ENCODE measurements around the gene UBE2J1.
A peak's percentile ranks its signal among the peaks of the same experiment; 100 is the strongest.
"Not testable (repeated sequence)": the region's sequence is repeated elsewhere in the genome, so short reads cannot be mapped to it uniquely, and the experiment has no call there.

Gene UBE2J1

DNA sequence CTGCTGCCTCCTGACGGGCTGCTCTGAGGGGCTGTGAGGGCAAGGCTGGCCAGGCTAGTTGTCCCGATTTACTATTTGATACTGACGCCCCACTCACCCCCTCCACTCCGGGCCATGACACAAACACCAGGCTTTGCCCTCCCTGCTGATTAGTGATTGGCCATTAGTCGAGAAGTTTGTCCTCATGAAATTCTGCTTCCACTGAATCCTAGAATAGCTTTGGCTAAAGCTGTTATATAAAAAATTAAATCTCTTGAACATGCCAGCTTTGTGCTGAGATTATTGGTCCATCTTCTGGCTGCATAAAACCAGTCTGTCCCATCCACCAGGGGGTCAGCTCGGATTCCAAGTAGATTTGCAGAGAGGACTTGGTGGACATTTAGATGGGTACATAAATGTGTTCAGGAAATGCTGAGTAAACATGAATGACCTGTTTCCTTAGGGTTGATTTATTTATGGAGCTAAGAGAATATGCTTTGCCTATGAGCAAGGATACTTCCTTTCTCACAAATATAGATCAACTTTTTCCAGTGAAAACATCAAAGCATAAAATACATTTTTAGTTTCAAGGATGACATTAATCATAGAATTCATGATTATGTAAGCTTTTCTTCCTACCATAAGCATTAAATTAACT is 37.2 kb downstream of the UBE2J1 start, which contains the start of gene GABRR2:
GABRR2 (minus strand) TSS at position 51 of the 637 bp plus-strand sequence. CDS start 134 bp downstream, outside the sequence.
- no peak for DNase-seq

DNA sequence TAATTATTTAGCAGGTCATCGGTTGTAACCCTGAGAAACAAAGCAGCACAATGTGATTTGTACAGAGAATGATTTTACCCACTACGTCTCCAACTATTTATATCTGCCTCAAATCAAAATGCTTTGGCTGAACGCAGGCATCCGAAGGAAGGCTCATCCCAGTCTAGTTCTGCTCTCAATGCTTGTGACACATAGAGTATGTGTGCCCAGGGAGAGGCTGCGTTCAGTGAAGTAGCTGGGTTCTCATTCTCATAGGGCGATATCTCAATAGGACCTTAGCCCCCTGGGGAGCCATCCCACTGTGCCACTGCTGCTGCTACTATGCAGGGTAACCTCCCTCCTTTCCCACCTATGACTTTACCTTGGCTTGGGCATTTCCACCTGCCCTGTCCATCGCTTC is 37.8 kb downstream of the UBE2J1 start:
- DNase-seq = no peak

DNA sequence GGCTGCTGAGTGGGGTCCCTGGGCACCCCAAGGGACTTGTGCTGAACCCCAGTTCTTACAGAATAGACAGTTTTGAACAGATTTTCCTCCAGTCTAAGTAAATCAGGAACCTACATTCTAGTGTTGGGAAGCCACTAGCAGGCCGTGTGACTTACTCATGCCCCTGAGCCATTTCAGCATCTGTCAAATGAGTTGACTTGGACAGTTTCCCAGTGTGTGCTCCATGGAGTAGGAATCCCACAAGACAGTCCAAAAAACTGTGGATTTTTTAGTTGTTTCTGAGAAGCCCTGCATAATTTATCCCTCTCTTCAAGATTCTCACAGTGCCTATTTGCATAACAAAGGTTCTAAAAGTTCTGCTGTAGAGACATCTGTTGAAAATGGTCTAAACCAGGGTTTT is 39.5 kb downstream of the UBE2J1 start:
- DNase-seq = peak; percentile 58

DNA sequence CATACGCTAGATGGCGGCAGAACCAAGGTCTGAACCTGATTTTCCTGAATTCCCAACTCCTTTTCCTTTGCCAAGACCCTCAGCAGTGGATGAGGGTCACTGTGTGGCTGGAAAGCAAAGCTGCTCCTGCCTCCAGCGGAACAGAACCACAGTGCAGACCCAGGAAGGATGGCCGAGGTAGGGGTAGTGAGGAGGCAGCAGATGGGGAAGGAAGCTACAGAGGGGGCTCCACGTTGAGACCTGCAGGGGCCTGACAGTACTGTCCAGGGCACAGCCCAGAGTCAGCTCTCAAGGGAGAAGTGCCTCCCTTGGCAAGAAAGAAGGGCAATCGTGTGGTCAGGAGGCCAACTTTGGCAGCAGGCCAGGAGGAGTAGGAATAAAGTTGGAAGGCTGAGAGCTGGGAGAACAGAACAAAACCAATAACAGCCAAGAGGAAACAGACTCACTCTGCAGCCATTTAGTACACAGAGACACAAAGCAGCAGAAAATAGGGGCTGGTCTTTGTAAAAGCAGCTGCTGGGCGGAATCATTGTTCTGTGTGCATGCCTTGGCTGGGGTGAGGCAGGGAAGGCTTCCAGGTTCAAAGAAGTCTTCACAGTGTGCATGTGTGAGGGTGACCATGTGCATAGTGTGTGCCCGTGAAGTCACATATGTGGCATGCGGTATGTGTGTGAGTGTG is 40.5 kb downstream of the UBE2J1 start:
- DNase-seq = peak; percentile 70

DNA sequence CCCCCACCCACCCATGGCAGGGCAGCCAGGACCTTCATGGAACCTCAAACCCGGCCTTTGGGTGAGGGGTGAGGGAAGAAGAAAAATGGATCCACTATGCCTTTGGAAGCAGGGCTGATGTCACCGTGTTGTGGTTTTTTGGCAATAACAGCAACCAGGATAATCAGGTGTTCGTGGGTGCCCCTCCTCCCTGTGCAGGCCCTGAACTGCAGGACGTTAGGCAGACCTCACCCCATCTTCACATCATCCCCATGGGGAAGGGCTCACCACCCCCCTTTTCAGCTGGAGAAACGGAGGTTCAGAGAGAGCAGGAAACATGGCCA is 41.0 kb downstream of the UBE2J1 start:
- DNase-seq = no peak

DNA sequence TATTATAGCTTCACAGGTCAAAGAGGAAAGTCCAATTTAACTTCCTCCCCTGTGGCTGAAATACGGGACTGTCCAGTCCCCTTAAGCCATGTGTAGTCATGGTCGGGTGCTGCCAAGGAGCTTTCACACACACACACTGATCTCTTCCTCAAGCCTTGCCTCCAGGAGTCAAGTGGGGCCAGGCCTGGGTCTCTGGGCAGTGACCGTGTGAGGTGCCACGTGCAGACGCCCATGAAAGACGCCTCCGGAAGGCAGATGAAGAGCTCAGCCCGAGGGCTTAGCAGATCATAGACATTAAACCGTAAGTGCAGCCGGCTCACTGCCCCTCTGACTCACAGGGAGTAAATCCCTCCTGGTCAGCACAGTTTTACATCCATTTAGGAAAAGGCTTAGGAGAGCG is 41.6 kb downstream of the UBE2J1 start:
- DNase-seq = no peak

DNA sequence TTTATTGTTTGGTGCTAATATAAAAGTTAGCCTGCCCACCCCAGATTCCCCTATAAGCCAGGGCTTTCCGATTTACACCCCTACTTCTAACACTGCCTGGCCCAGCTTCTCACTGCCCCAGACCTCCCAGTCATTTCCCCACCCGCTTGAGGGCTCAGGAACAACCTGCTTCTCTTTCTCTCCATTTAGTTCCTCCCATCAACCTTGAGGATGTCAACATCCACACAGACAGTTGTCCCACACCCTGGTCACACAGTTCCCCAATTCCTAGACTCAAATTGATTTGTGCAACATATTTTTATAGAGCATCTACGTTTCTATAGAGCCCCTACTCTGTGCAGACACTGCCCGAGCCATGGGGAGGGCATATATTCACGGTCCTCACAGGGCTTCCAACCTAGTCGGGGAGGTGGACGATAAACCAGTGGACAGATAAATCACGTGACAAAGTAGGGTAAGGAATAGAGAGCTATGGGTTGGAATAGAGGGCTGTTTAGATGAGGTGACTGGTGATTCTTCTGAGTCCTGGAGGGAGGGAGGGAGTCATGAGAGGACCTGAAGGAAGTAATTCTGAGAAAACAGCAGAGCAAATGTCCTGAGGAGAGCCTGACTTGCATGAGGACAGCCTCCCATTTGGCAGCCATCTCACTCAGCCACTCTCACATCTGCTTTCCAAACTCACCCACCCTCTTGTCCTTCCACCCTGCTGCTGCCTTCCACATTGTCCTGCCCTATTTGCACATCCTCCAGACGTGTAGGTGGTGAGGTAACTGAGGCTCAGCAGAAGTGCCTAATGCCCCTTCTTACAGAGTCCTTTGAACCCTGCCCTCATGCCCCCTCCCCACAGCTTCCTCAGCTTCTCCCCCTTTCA is 43.8 kb downstream of the UBE2J1 start:
- DNase-seq = no peak

DNA sequence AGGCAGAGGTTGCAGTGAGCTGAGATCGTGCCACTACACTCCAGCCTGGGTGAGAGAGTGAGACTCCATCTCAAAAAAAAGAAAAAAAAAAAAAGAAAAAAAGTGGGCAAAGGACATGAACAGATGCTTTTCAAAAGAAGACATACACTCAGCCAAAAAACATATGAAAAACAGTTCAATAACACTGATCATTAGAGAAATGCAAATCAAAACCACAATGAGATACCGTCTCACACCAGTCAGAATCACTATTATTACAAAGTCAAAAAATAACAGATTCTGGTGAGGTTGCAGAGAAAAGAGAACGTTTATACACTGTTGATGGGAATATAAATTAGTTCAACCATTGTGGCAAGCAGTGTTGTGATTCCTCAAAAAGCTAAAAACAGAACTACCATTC is 48.0 kb downstream of the UBE2J1 start:
- DNase-seq = not testable (repeated sequence)

DNA sequence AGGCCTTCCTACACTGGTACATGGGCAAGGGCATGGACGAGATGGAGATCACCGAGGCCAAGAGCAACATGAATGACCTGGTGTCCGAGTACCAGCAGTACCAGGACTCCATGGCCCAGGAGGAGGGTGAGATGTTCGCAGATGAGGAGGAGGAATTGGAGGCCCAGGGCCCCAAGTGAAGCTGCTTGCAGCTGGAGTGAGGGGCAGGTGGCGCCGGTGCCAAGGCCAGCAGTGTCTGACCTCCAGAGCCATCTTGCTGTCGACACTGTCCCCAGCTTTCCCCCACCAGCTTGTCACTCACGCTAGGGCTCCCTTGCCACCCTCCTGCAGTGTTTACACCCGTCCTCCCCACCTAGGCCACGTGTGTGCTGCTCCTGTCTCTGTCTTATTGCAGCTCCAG is 49.6 kb downstream of the UBE2J1 start:
- DNase-seq = no peak

DNA sequence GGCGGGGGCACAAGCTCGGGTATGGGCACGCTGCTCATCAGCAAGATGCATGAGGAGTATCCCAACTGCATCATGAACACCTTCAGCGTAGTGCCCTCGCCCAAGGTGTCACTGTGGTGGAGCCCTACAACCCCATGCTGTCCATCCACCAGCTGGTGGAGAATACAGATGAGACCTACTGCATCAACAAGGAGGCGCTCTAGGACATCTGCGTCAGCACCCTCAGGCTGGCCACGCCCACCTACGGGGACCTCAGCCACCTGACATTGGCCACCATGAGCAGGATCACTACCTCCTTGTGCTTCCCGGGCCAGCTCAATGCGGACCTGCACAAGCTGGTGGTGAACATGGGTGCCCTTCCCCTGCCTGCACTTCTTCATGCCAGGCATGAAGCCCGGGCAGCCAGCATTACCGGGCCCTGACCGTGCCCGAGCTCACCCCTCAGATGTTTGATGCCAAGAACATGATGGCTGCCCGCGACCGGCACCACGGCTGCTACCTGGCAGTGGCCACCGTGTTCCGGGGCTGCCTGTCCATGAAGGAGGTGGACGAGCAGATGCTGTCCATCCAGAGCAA is 50.2 kb downstream of the UBE2J1 start:
- DNase-seq = no peak

DNA sequence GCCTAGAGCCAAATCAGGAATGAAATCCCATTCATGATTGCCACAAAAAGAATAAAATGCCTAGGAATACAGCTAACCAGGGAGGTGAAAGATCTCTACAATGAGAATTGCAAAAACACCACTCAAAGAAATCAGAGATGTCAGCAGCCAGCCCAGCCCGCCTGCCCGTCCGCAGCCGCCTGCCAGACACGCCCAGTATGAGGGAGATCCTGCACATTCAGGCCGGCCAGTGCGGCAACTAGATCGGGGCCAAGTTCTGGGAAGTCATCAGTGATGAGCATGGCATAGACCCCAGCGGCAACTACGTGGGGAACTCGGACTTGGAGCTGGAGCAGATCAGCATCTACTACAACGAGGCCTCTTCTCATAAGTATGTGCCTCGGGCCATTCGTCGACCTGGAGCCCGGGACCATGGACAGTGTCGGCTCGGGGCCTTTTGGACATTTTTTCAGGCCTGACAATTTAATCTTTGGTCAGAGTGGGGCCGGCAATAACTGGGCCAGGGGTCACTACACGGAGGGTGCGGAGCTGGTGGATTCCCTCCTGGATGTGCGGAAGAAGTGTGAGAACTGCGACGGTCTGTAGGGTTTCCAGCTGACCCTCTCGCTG is 50.8 kb downstream of the UBE2J1 start:
- DNase-seq = no peak

DNA sequence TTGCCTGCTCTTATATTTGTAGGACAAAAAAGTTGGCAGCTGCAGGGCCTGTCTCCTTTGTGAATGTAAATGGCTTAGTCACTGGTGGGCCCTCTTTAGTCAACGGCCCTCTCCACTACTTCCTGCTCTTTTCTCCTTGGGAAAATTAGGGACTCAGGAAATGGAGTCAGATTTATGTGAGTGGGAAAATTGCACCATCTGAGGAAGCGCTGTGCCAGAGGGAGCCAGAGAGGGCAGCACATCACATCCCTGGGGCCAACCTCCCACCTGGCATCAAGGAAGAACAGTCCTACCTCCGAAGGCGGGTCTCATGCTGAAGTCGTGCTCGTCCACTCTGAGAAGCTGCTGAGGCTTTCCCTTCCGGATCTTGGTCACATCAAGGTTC is 53.1 kb downstream of the UBE2J1 start:
- no peak for DNase-seq

DNA sequence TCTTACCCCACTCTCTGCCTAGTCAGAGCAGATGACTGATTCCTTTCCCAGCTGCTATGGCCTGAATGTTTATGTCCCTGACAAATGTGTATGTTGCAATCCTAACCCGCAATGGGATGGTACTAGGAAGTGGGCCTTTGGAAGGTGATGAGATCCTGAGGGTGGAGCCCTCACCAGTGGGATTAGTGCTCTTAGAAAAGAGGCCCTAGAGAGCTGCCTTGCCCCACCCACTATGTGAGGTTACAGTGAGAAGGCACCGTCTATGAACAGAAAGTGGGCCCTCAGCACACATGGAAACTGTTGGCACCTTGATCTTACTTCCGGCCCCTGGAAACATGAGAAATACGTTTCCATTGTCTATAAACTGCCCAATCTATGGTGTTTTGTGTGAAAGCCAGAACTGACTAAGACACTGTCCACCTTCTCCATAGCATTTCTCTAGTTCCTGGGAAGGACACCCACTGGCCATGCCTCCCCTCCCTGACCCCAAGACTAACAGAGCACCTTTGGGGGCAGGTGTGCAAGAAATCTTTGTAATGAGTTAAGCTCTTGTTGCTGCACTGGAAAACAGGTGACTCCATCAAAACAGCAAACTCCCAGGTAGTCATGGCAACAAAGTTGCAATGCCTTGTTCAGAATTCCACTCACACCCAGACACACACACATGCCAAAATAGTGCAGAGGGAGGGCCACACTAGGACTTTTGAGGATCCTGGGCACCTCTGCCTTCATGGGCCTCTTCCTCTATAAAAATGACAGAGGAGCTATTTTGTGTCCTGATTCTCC is 53.6 kb downstream of the UBE2J1 start:
- DNase-seq = no peak

DNA sequence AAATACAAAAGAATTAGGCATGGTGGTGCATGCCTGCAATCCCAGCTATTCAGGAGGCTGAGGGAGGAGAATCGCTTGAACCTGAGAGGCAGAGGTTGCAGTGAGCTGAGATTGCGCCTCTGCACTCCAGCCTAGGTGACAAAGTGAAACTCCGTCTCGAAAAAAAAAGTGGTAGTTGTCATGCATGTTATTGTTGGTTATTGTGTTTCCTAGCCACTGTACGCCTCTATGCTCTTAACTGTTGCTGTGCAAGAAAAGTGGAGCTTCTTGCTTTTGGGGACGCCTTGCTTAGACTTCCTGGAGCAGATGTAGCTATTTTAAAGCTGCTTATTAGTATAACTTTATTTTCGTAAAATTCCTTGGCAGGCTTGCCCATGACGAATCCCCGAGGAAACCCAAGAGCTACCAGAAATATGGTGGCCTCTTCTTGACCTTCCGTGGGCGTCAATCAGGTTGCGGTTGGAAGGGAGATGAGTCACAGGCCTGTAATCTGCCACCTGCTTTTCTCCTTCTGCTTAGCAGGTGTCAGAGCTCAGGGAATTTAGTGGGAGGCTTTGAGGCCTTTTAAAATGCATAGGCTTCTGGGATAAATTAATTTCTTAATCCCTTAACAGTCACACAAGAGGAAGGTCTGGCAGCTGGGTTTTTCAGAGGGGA is 54.7 kb downstream of the UBE2J1 start:
- no peak for DNase-seq

DNA sequence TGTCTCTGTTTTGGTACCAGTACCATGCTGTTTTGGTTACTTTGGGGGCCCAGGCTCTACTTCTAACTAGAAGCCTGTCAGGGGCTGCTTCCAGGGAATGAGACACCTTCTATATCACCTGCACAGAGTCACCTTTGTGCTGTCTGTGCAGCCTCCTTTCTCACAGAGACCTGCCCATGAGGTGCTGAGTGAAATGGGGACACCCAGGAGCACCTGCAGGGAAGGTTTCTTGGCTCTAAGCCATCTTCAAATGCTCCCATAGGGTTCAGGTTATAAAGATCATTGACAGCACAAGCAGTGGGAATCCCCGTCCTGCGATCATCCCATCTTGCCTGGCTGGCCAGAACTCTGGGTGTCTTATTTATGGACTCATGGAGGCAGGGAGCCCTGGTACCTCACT is 56.5 kb downstream of the UBE2J1 start:
- DNase-seq = no peak

DNA sequence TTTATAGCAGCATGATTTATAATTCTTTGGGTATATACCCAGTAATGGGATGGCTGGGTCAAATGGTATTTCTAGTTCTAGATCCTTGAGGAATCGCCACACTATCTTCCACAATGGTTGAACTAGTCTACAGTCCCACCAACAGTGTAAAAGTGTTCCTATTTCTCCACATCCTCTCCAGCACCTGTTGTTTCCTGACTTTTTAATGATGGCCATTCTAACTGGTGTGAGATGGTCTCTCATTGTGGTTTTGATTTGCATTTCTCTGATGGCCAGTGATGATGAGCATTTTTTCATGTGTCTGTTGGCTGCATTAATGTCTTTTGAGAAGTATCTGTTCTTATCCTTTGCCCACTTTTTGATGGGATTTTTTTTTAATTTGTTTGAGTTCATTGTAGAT is 57.4 kb downstream of the UBE2J1 start:
- DNase-seq = not testable (repeated sequence)

DNA sequence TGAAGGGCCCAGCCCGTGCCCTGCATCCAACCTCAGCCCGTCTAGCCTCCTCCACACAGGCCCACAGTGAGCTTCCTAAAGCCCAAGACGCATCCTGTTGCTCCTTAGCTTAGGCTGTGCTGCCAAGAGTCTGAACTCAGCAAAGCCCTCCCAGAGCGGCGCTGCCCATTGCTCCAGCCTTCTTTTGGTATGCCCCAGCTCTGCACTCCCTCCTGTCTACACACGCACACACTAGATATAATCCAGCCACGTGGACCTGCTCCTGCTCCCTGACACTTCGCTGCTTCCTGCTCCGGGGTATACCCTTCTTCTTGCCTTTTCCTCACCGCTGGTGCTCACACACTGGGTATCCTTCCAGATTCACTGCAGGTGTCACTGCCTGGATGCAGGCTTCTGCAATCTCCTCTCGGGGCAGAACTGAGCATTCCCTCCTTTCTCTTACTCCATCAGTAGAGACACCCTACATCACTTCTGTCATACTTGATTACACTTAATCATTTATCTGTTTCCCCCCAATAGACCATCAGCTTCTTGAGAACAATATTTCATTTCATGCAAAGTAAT is 61.2 kb downstream of the UBE2J1 start:
- DNase-seq = no peak

DNA sequence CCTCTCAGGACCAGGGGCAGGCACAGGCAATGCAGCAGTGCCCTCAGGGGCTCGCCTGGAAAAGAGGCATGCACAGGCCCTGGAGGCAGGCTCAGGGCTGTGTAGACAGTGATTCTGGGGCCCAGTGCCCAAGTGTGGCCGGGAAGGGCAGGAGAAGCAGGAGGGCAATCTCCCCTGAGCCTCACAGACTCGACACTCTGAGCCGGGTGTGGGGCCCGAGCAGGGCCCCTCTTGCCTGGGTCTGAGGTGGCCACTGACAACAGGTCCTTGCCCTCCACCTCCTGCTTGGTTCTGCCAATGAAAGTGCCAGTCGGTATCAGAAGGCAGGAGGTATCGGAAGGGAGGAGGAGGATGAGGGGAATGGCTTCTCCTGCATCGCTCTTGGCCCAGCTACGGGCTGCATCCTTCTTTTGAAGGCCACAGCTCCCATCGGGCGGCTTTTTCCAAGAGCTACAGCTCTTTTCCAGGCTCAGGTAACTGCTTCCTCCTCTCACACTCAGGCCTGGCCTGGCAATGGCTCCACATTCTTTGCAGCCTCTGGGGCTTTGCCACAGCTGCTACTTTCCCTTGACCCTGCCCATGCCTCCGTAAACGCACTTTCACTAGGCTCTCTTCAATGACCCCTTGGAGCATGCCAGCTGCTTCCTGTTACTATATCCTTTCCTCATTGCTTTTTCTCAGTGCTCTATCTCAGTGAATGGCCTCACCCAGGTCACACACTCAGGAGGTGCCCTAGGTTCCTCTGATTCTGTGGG is 61.9 kb downstream of the UBE2J1 start:
- DNase-seq = no peak

DNA sequence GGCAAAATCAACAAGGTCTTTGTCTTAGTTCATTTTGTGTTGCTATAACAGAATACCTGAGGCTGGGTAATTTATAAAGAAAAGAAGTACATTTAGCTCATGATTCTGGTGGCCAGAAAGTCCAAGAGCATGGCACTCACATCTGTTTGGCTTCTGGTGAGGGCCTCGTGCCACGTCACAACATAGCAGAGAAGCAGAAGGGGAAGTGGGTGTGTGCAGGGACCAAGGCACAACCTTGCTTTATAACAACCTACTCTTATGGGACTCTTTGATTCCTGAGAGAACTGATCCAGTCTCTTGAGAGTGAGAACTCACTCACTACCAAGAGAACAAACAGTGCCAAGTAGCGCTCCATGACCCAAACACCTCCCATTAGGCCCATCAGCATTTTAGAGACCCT is 62.8 kb downstream of the UBE2J1 start:
- no peak for DNase-seq

DNA sequence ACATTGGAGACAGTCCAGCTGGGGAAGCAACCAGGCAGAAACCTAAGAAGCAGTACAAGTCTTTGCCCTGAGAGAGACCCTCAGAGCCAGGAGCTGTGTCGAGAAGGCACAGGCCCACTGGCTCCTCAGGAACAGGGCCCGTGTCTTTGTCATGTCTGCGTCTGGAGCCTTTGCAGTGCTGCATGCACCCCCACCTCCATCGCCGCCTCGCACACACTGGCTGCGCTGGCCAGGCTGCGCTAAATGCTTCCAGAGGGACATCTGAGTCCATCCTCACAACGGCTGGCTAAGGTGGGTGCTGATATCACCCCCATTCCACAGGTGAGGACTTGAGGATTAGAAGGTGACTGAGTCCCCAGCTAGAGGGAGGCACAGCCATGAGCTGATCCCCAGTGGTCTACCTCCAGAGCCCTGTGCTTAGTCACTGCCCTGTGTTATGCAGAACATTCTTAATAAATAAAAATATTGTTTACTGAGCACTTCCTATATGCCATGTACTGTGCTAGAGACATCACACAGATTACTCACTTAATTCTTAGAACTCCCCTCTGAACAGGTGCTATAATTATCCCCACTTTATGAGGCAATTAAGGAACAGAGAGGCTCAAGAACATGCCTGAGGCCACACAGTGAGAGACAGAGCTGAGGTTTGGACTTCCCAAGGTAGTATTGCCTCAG is 65.0 kb downstream of the UBE2J1 start:
- DNase-seq = no peak
